Upper lobe of left lung (tissue), 4 donors: Measurements from ENCODE around the gene AP1AR.

Experiments used
- POLR2A ChIP-seq, 4 donors: fragments of 450-650 bp; IDR thresholded peaks; one replicate each; pipeline ENCODE4 v1.5.1; 2016 to 2017; ENCODE audit warnings: antibody characterized with exemption in 4 of 4, mild to moderate bottlenecking in 2 of 4
- TF ChIP-seq, protein P1 (sequence below), 6 experiments: fragments of 450-650 bp in 4 of 6; fragments of 200-600 bp in 2 of 6; sonication (generic) in 2 of 6; IDR thresholded peaks; one replicate each; pipeline ENCODE4 v1.5.1; 2016 to 2019; ENCODE audit warnings: antibody characterized with exemption in 6 of 6

DNA sequence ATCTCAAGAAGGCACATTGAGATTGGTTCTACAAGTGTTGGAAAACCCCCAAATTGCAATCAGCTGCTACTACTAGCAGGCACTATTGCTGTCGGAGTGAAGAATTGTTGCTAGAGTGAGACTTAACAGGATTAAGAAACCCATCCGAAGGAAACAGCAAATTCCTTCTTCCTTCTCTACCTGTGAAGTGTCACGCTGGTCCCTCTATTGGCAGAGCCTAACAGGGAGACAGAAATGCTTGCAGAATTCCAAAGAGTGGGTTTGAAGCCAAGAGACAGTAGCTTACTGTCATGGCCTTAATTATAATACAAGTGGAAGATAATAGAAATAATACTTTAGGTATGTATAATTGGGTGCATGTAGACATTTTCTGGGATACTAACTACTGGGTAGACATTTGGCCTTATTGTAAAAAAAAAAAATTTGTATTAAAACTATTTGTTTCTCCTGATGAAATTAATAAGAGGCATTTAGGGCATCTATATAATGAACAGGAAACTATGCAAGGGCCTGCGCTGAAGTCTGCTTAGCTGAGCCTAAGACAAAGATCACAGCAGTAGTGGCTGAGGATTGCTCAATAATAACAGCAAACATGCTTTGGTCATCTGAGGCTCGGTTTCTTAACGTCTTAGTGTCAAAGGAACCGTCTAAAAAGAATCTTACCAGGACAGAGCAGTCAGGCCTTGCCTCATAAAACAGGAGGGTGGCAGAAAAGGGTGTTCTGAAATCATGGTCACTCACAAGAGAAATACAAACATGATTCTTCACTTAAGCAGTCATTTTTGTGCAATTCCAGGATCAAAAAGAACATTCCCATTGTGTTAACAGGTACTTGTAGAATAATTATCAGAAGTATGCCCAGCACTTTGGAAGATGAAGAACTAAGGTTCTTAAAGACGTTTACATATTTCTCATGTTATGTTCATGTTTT, 45.6 kb upstream of the AP1AR start:
- no peak for TF ChIP-seq POLR2A (IDR thresholded peaks at IDR 0.05)
- TF ChIP-seq, protein P1, sequence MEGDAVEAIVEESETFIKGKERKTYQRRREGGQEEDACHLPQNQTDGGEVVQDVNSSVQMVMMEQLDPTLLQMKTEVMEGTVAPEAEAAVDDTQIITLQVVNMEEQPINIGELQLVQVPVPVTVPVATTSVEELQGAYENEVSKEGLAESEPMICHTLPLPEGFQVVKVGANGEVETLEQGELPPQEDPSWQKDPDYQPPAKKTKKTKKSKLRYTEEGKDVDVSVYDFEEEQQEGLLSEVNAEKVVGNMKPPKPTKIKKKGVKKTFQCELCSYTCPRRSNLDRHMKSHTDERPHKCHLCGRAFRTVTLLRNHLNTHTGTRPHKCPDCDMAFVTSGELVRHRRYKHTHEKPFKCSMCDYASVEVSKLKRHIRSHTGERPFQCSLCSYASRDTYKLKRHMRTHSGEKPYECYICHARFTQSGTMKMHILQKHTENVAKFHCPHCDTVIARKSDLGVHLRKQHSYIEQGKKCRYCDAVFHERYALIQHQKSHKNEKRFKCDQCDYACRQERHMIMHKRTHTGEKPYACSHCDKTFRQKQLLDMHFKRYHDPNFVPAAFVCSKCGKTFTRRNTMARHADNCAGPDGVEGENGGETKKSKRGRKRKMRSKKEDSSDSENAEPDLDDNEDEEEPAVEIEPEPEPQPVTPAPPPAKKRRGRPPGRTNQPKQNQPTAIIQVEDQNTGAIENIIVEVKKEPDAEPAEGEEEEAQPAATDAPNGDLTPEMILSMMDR (IDR thresholded peaks at IDR 0.05) = no peak
